K562 (cell line): ENCODE measurements around the gene HNRNPA3. TPM values are rescaled to one million over a fixed set of nuclear protein-coding genes. Genes with fewer than 3 reads are reported as not detected.

ENCODE experiments used
- CBX3 ChIP-seq, 2 experiments: IDR thresholded peaks; 1 replicate in 1 of 2; 2 replicates in 1 of 2; pipeline ENCODE4 v1.6.1; 2012; ENCODE audit warnings: inconsistent platforms in 2 of 2, low read length in 2 of 2, borderline replicate concordance in 1 of 2, control low read depth in 1 of 2
- E2F3 ChIP-seq: fragments of 250-450 bp; sonication (Bioruptor Pico); IDR thresholded peaks from 2 replicates; pipeline ENCODE4 v1.4.0; 2020; ENCODE audit warnings: mild to moderate bottlenecking
- ERF ChIP-seq: fragments of 450-650 bp; formaldehyde crosslinking; IDR thresholded peaks from 2 replicates; pipeline ENCODE4 v1.4.0; 2020; ENCODE audit warnings: mild to moderate bottlenecking, mixed read lengths
- NFE2 ChIP-seq: IDR thresholded peaks from 2 replicates; pipeline ENCODE4 v1.6.1; 2014; ENCODE audit warnings: antibody characterized with exemption, low read depth
- PHTF2 ChIP-seq: fragments of 250-450 bp; sonication (Bioruptor Pico); IDR thresholded peaks from 2 replicates; pipeline ENCODE4 v1.5.0; 2021; ENCODE audit warnings: mild to moderate bottlenecking
- RAD21 ChIP-seq, 2 experiments: fragments of 250-450 bp in 1 of 2; fragments of 450-650 bp in 1 of 2; sonication (Bioruptor Pico) in 1 of 2; formaldehyde crosslinking in 1 of 2; IDR thresholded peaks in 1 of 2; conservative IDR thresholded peaks in 1 of 2; 2 replicates each; pipeline versions ENCODE4 v1.4.0 to v1.8.0; 2020 to 2022; ENCODE audit warnings: mild to moderate bottlenecking in 2 of 2, moderate library complexity in 1 of 2
- RBFOX2 ChIP-seq: fragments of 200-400 bp; formaldehyde crosslinking; IDR thresholded peaks from 2 replicates; pipeline ENCODE4 v1.6.1; 2017; ENCODE audit warnings: low read depth, mild to moderate bottlenecking, low read length, moderate library complexity
- SUPT5H ChIP-seq: fragments of 450-650 bp; IDR thresholded peaks from 2 replicates; pipeline ENCODE4 v1.6.1; 2016
- TAF1 ChIP-seq: IDR thresholded peaks from 2 replicates; pipeline ENCODE4 v1.6.1; 2011; ENCODE audit warnings: mild to moderate bottlenecking, low read length, moderate library complexity; ENCODE audit not compliant: insufficient read depth, control insufficient read depth, severe bottlenecking; ENCODE audit errors: extremely low read depth
- polyA plus RNA-seq, 8 experiments: library from polyadenylated mRNA; depleted of rRNA in 4 of 8; stranded (reverse) in 5 of 8; unstranded in 3 of 8; fragments of >200 nt; fragmentation: Nextera tagmentation in 2 of 8; fragmentation: Illumina TruSeq in 1 of 8; extraction: Ambion mirVana in 2 of 8; extraction: Trizol in 1 of 8; gene quantifications; 2 replicates each; pipeline versions ENCODE4 v1.2.1 to v1.2.3, GENCODE V29; 2011 to 2014; ENCODE audit warnings: inconsistent platforms in 1 of 8, missing spikeins in 1 of 8
- total RNA-seq, 7 experiments: library from RNA; depleted of rRNA in 6 of 7; stranded (reverse); fragments of >200 nt in 6 of 7; fragmentation: Illumina TruSeq in 2 of 7; extraction: Trizol in 2 of 7; gene quantifications; 2 replicates each; pipeline versions ENCODE4 v1.2.1 to v1.2.3, GENCODE V29; 2011 to 2021; ENCODE audit warnings: low replicate concordance in 1 of 7
- TF ChIP-seq, protein P1 (sequence below), 2 experiments: fragments of 450-650 bp; IDR thresholded peaks; 2 replicates each; pipeline ENCODE4 v1.6.1; 2016; ENCODE audit warnings: mild to moderate bottlenecking in 2 of 2, borderline replicate concordance in 1 of 2, low read depth in 1 of 2, moderate library complexity in 1 of 2
- TF ChIP-seq, protein P2 (sequence below): fragments of 250-450 bp; sonication (Bioruptor Pico); IDR thresholded peaks from 2 replicates; pipeline ENCODE4 v1.4.0; 2020

Gene HNRNPA3
- total and polyA plus RNA-seq, 9 of the 15 experiments (the other 6 are each of a cell fraction or from before 2014, with no cell fraction given), result 72.8 to 428 (median 192) TPM

DNA sequence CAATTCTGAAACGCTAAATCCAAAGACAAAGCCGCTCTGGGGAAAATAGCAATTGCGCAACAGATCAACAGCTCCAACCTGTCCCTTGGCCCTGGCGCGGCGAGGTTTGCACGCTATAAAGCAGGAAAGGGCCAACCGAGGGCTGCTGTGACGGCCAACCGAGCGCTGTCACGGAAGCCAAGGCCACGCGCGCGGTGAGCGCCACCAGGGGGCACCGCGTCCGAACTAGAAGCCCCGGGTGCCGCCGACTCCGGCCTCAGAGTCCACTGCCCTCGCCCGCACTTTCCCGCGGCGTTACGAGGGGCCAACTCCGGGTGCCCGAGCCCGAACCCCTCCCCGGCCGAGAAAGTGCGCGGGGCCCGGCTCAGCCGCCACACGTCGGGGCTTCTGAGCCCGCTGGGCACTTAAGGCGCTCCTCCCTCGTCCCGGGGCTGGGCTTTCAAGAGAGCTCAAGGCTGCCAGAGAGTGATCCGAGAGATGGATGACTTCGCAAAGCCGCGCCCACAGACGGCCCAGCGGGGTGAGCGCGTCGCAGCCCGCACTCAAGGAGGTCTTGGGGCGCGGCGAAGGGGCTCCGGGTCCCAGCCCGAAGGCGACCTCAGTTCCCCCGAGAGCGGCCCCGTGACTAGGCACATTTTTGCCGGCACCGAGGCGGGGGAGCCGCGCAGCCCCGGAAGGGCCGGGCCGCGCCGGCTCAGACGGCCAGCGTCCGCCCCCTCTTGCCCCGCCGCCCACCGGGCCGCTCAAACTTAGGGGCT lies 51.0 kb downstream of the HNRNPA3 start (continued):
- TF ChIP-seq, protein P1, sequence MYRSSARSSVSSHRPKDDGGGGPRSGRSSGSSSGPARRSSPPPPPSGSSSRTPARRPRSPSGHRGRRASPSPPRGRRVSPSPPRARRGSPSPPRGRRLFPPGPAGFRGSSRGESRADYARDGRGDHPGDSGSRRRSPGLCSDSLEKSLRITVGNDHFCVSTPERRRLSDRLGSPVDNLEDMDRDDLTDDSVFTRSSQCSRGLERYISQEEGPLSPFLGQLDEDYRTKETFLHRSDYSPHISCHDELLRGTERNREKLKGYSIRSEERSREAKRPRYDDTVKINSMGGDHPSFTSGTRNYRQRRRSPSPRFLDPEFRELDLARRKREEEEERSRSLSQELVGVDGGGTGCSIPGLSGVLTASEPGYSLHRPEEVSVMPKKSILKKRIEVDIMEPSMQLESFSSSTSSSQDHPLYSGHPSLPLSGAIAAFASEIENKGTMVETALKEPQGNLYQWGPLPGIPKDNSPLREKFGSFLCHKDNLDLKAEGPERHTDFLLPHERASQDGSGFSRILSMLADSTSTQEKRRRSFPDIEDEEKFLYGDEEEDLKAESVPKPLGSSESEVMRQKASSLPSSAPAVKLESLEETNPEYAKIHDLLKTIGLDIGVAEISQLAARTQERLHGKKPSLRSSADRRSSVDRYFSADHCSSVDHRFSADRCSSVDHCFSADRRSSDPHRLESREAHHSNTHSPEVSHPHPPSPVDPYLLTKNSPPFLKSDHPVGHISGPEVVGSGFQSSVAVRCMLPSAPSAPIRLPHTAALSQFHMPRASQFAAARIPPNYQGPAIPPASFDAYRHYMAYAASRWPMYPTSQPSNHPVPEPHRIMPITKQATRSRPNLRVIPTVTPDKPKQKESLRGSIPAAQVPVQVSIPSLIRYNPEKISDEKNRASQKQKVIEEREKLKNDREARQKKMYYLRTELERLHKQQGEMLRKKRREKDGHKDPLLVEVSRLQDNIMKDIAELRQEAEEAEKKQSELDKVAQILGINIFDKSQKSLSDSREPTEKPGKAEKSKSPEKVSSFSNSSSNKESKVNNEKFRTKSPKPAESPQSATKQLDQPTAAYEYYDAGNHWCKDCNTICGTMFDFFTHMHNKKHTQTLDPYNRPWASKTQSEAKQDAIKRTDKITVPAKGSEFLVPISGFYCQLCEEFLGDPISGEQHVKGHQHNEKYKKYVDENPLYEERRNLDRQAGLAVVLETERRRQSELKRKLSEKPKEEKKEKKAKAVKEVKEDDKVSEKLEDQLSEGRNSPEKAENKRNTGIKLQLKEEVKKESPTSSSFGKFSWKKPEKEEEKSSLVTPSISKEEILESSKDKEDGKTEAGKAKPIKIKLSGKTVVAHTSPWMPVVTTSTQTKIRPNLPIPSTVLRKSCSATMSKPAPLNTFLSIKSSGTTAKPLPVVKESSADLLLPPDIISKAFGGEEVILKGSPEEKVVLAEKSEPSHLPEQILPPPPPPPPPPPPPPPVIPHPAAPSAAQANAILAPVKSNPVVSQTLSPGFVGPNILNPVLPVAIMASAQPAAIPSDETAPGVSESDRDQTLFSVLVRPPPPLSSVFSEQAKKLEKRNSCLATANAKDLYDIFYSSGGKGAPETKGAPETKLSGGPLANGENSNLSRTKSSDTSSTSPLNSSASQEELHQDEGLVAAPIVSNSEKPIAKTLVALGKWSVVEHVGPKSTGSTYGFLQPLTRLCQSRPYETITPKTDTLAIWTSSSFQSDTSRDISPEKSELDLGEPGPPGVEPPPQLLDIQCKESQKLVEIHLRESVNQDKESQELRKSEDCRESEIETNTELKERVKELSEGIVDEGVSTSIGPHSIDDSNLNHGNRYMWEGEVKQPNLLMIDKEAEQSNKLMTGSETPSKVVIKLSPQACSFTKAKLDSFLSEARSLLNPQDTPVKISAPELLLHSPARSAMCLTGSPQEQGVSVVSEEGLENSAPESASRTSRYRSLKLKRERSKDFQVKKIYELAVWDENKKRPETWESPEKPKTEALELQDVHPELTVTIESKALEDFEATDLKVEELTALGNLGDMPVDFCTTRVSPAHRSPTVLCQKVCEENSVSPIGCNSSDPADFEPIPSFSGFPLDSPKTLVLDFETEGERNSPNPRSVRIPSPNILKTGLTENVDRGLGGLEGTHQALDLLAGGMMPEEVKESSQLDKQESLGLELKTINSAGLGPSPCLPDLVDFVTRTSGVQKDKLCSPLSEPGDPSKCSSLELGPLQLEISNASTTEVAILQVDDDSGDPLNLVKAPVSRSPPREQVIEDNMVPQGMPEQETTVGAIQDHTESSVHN (IDR thresholded peaks at IDR 0.05; ENCODE audit: borderline replicate concordance in 1 of 2, low read depth in 1 of 2), result peak in 1 of 2 experiments; percentile 35; a peak in 1 of 4 replicates
- peak in 1 of 2 experiments; percentile 96; a peak in 2 of 3 replicates for TF ChIP-seq CBX3 (IDR thresholded peaks at IDR 0.05; ENCODE audit: borderline replicate concordance in 1 of 2, low read length in 2 of 2)
- TF ChIP-seq NFE2, result peak; percentile 97
- peak; percentile 85 to 95 for TF ChIP-seq RAD21 (CRISPR knock-in tag; conservative IDR thresholded peaks at IDR 0.05 in 1 of 2, IDR thresholded peaks at IDR 0.05 in 1 of 2)
- peak; percentile 85 for TF ChIP-seq E2F3
- TF ChIP-seq RBFOX2, result peak; percentile 91
- peak; percentile 84; the same call in 1 of the 2 replicates for TF ChIP-seq ERF
- peak; percentile 85 for TF ChIP-seq SUPT5H
- TF ChIP-seq PHTF2, result no peak
- TF ChIP-seq TAF1, result peak; percentile 78
- TF ChIP-seq, protein P2, sequence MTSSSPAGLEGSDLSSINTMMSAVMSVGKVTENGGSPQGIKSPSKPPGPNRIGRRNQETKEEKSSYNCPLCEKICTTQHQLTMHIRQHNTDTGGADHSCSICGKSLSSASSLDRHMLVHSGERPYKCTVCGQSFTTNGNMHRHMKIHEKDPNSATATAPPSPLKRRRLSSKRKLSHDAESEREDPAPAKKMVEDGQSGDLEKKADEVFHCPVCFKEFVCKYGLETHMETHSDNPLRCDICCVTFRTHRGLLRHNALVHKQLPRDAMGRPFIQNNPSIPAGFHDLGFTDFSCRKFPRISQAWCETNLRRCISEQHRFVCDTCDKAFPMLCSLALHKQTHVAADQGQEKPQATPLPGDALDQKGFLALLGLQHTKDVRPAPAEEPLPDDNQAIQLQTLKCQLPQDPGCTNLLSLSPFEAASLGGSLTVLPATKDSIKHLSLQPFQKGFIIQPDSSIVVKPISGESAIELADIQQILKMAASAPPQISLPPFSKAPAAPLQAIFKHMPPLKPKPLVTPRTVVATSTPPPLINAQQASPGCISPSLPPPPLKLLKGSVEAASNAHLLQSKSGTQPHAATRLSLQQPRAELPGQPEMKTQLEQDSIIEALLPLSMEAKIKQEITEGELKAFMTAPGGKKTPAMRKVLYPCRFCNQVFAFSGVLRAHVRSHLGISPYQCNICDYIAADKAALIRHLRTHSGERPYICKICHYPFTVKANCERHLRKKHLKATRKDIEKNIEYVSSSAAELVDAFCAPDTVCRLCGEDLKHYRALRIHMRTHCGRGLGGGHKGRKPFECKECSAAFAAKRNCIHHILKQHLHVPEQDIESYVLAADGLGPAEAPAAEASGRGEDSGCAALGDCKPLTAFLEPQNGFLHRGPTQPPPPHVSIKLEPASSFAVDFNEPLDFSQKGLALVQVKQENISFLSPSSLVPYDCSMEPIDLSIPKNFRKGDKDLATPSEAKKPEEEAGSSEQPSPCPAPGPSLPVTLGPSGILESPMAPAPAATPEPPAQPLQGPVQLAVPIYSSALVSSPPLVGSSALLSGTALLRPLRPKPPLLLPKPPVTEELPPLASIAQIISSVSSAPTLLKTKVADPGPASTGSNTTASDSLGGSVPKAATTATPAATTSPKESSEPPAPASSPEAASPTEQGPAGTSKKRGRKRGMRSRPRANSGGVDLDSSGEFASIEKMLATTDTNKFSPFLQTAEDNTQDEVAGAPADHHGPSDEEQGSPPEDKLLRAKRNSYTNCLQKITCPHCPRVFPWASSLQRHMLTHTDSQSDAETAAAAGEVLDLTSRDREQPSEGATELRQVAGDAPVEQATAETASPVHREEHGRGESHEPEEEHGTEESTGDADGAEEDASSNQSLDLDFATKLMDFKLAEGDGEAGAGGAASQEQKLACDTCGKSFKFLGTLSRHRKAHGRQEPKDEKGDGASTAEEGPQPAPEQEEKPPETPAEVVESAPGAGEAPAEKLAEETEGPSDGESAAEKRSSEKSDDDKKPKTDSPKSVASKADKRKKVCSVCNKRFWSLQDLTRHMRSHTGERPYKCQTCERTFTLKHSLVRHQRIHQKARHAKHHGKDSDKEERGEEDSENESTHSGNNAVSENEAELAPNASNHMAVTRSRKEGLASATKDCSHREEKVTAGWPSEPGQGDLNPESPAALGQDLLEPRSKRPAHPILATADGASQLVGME (CRISPR knock-in tag), result 0 out of 2 replicates have a peak, but pooled peaks have one; percentile 86
